Suprapubic skin (tissue), 3 donors: ENCODE results near the gene DIAPH3.

Source experiments
- EP300 ChIP-seq: sonication (generic); formaldehyde crosslinking; IDR thresholded peaks from one replicate; pipeline ENCODE4 v1.6.1; 2017; ENCODE audit warnings: antibody characterized with exemption
- POLR2A ChIP-seq, 2 donors: fragments of 450-650 bp; IDR thresholded peaks; one replicate each; pipeline ENCODE4 v1.6.1; 2017; ENCODE audit warnings: antibody characterized with exemption in 2 of 2, mild to moderate bottlenecking in 2 of 2, moderate library complexity in 2 of 2
- TF ChIP-seq, protein P1 (sequence below), 2 donors: fragments of 200-600 bp in 1 of 2; fragments of 450-650 bp in 1 of 2; sonication (generic) in 1 of 2; IDR thresholded peaks; one replicate each; pipeline ENCODE4 v1.5.1; 2016 to 2019; ENCODE audit warnings: antibody characterized with exemption in 2 of 2, mild to moderate bottlenecking in 1 of 2, moderate library complexity in 1 of 2

GRCh38 chr13:60035874-60036273 is 127.9 kb downstream of the DIAPH3 start:
- TF ChIP-seq, protein P1, sequence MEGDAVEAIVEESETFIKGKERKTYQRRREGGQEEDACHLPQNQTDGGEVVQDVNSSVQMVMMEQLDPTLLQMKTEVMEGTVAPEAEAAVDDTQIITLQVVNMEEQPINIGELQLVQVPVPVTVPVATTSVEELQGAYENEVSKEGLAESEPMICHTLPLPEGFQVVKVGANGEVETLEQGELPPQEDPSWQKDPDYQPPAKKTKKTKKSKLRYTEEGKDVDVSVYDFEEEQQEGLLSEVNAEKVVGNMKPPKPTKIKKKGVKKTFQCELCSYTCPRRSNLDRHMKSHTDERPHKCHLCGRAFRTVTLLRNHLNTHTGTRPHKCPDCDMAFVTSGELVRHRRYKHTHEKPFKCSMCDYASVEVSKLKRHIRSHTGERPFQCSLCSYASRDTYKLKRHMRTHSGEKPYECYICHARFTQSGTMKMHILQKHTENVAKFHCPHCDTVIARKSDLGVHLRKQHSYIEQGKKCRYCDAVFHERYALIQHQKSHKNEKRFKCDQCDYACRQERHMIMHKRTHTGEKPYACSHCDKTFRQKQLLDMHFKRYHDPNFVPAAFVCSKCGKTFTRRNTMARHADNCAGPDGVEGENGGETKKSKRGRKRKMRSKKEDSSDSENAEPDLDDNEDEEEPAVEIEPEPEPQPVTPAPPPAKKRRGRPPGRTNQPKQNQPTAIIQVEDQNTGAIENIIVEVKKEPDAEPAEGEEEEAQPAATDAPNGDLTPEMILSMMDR (IDR thresholded peaks at IDR 0.05) = no peak
- TF ChIP-seq POLR2A (IDR thresholded peaks at IDR 0.05) (no peak), EP300 (no peak)
